Measurements from ENCODE around the gene ZFPL1.

- TF ChIP-seq GATA2 (IDR thresholded peaks at IDR 0.05; ENCODE audit: low read depth, low read length) (no peak), GATA3 (IDR thresholded peaks at IDR 0.05; ENCODE audit: low read depth, low read length) (no peak)
Observed at GRCh38 chr11:65071907-65072630, 12.0 kb upstream of the ZFPL1 start.
